ENCODE results near the gene FGF14.
"Not testable (repeated sequence)": the region's sequence is repeated elsewhere in the genome, so short reads cannot be mapped to it uniquely, and the experiment has no call there.

The FGF14 gene

GRCh38 chr13:102132777-102133295, 269.0 kb downstream of the FGF14 start:
- DNase-seq: no peak
- H3K27me3 Mint-ChIP-seq: peaks cover 15% of the 10 kb centered on the region
- no peak for ATAC-seq
- H3K9me3 Mint-ChIP-seq: no peaks in the 10 kb centered on the region
- no peak overlapping the region for H3K27ac Mint-ChIP-seq
- no peak overlapping the region for H3K4me3 Mint-ChIP-seq
- no peaks in the 10 kb centered on the region for H3K4me1 Mint-ChIP-seq

- DNase-seq (no peak), ATAC-seq (no peak)
- Mint-ChIP-seq H3K4me1 (no peaks in the 10 kb centered on the region), H3K4me3 (no peak overlapping the region), H3K27ac (no peak overlapping the region), H3K9me3 (no peaks in the 10 kb centered on the region), H3K27me3 (peaks cover 18% of the 10 kb centered on the region)
Measured at GRCh38 chr13:102131246-102131645, 270.6 kb downstream of the FGF14 start.

DNA sequence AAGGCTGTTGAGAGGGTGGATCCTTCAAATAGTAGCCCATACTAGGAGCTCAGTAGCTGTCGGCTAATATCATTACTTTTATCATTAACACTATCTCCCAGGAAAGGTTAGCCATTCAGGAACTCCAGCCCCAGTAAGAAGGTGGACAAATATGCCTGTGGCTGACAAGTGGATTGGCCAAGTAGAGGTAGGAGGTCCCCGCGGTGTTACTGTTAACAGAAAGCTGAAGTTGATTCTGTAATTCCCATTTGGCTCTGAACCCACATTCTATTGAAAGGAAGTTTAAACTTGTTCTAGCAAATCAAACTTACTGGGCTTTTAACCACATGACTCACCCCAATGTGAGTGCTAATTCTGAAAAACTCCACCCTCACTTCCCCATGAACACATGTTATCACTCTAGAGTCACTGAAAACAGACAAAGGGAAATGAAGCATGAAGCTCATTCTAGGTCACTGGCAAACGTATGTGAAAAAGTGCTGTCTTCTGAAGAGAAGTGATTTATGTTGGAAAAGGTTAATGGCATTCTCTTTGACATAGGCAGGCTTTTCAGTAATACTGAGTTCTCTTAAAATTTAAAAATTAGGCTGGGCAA, 273.5 kb downstream of the FGF14 start:
- Mint-ChIP-seq H3K27ac (no peak overlapping the region), H3K27me3 (peaks cover 23% of the 10 kb centered on the region), H3K9me3 (no peaks in the 10 kb centered on the region), H3K4me1 (no peaks in the 10 kb centered on the region), H3K4me3 (no peak overlapping the region)
- no peak for ATAC-seq
- DNase-seq: no peak

DNA sequence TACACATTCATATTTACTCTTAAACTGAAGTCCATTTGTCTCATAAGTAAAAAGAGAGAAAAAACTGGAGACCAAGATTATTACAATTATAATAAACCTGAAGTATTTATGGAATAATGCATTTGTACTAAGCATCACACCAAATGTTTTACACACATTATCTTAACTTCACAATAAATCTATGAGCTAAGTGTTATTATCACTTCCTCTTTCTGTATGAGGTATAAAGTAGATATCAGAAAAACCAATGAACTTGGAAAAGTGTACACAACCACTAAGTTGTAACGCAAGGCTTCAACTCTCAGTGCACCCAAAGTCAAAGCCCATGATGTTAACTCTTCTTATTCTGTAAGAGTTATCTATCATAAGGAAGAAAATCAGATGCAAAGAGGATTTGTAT, 274.7 kb downstream of the FGF14 start:
- no peak overlapping the region for H3K4me3 Mint-ChIP-seq
- ATAC-seq: no peak
- H3K9me3 Mint-ChIP-seq: no peaks in the 10 kb centered on the region
- no peaks in the 10 kb centered on the region for H3K4me1 Mint-ChIP-seq
- no peak for DNase-seq
- H3K27me3 Mint-ChIP-seq: peaks cover 23% of the 10 kb centered on the region
- H3K27ac Mint-ChIP-seq: no peak overlapping the region

GRCh38 chr13:102122147-102122546, 279.7 kb downstream of the FGF14 start:
- DNase-seq: no peak
- peaks cover 8% of the 10 kb centered on the region for H3K27me3 Mint-ChIP-seq
- ATAC-seq: no peak
- no peak overlapping the region for H3K4me3 Mint-ChIP-seq
- no peaks in the 10 kb centered on the region for H3K9me3 Mint-ChIP-seq
- no peaks in the 10 kb centered on the region for H3K4me1 Mint-ChIP-seq
- H3K27ac Mint-ChIP-seq: no peak overlapping the region

GRCh38 chr13:102117175-102117831, 284.5 kb downstream of the FGF14 start:
- DNase-seq (no peak), ATAC-seq (no peak)
- no peak overlapping the region for H3K27ac Mint-ChIP-seq
- H3K4me1 Mint-ChIP-seq: no peaks in the 10 kb centered on the region
- H3K9me3 Mint-ChIP-seq: no peaks in the 10 kb centered on the region
- no peaks in the 10 kb centered on the region for H3K27me3 Mint-ChIP-seq
- no peak overlapping the region for H3K4me3 Mint-ChIP-seq

DNA sequence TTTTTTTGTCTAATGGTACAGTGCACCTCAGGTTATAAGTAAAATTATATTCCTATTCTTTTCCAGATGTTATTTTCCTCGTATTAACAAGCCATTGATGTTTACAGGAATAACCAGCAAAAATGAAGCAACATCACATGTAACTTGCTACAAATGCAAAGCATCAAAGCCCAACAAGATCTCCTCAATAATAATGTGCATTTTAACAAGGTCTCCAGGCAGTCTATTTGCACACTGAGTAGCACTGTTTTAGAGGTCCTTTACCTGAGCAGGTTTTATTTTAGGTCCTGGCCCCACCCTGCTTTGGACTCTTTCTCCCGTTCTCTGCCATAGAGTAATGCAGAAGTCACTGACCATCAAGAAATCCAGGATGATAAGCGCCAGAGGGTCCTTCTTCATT, 298.4 kb downstream of the FGF14 start:
- H3K4me1 Mint-ChIP-seq: no peaks in the 10 kb centered on the region
- no peaks in the 10 kb centered on the region for H3K27me3 Mint-ChIP-seq
- no peak for DNase-seq
- H3K4me3 Mint-ChIP-seq: no peak overlapping the region
- H3K9me3 Mint-ChIP-seq: no peaks in the 10 kb centered on the region
- ATAC-seq: no peak
- H3K27ac Mint-ChIP-seq: no peak overlapping the region

DNA sequence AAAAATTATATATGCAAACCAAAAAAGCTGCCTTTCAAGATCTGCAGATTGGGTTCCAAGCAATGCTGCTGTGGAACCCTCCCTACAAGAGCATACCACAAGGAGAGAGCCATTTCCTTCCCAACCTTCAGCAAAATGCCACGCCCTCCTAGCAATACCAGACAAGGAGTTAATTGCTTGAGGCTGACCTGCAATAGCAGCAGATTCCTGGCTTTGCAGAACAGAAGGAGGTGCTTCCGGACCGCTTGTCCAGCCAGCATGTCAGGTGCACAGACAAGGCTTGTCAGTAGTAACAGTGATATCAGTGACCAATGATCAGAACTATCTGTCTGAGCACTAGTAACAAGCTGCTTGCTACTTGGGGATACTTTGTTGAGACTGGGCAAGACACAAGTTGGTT, 301.6 kb downstream of the FGF14 start:
- no peaks in the 10 kb centered on the region for H3K9me3 Mint-ChIP-seq
- no peaks in the 10 kb centered on the region for H3K27me3 Mint-ChIP-seq
- H3K27ac Mint-ChIP-seq: no peak overlapping the region
- H3K4me1 Mint-ChIP-seq: no peaks in the 10 kb centered on the region
- H3K4me3 Mint-ChIP-seq: no peak overlapping the region
- no peak for DNase-seq
- ATAC-seq: no peak

GRCh38 chr13:102097708-102098107, 304.1 kb downstream of the FGF14 start:
- ATAC-seq (no peak), DNase-seq (no peak)
- Mint-ChIP-seq H3K4me3 (no peak overlapping the region), H3K27ac (no peak overlapping the region), H3K9me3 (no peaks in the 10 kb centered on the region), H3K27me3 (no peaks in the 10 kb centered on the region), H3K4me1 (no peaks in the 10 kb centered on the region)

DNA sequence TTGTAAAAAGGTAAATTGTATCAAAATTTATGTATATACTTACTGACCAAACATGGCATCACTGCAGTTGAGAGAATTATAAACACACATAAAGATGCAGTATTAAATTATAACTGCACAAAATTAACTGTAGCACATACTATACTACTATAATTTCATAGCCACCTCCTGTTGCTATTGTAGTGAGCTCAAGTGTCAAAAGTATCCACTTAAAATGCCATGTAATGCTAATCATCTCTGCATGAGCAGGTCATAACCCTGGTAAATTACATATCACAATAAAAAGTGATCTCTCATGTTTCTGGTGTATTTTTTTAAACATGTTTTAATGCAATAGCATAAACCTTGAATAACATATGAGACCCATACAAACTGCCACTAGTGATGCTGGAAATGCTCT, 308.6 kb downstream of the FGF14 start:
- not testable (repeated sequence) for H3K27me3 Mint-ChIP-seq, H3K4me1 Mint-ChIP-seq, H3K4me3 Mint-ChIP-seq, H3K9me3 Mint-ChIP-seq, ATAC-seq, H3K27ac Mint-ChIP-seq, DNase-seq

DNA sequence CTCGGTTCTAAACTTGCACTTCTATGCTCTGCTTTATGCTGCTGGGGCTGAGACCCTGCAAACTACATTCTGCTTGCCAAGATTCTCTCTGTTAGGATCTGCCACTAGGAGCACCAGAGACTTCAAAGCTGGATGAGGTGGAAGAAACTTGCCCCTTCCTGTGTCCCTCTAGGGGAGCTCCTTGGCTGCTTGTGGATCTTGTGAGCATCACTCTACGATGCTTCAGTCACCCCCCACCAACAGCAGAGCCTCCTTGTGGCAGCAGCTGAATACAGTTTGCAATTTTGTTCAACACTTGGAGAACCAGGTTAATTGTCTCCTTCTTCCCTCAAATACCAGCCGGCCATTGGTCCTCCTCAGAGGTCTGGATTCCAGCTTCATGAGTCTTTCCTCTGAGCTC, 310.6 kb downstream of the FGF14 start:
- ATAC-seq: no peak
- H3K4me3 Mint-ChIP-seq: no peak overlapping the region
- no peak for DNase-seq

DNA sequence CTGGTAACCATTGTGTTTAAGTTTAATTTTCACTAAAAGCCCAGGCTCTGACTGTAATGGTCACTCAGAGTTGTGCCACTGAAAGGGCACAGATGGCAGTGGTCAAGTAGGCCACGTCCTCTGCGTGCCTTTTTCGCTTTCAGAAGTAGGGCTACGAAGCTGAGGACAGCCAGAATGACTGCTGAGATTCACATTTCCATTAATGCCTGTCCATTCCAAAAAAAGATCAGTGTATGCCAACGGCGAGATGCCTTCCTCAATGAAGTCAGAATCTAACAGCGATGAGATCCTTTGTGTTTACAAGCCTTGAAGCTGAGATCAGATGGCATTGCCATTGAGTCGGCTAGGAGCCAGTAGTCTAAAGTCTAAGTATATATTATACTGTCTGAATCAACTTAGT, 311.3 kb downstream of the FGF14 start:
- H3K4me3 Mint-ChIP-seq: no peak overlapping the region
- DNase-seq (no peak), ATAC-seq (no peak)
- no peak overlapping the region for H3K27ac Mint-ChIP-seq
- no peaks in the 10 kb centered on the region for H3K9me3 Mint-ChIP-seq
- no peaks in the 10 kb centered on the region for H3K4me1 Mint-ChIP-seq
- H3K27me3 Mint-ChIP-seq: peaks cover 10% of the 10 kb centered on the region

More for the DNA sequence above, 310.6 kb downstream of the FGF14 start:
- Mint-ChIP-seq H3K9me3 (no peaks in the 10 kb centered on the region), H3K27ac (no peak overlapping the region), H3K4me1 (no peaks in the 10 kb centered on the region), H3K27me3 (peaks cover 10% of the 10 kb centered on the region)

GRCh38 chr13:102089722-102090121, 312.1 kb downstream of the FGF14 start:
- DNase-seq (no peak), ATAC-seq (no peak)
- H3K4me3 Mint-ChIP-seq: no peak overlapping the region
- no peak overlapping the region for H3K27ac Mint-ChIP-seq
- no peaks in the 10 kb centered on the region for H3K4me1 Mint-ChIP-seq
- peaks cover 10% of the 10 kb centered on the region for H3K27me3 Mint-ChIP-seq
- H3K9me3 Mint-ChIP-seq: no peaks in the 10 kb centered on the region

DNA sequence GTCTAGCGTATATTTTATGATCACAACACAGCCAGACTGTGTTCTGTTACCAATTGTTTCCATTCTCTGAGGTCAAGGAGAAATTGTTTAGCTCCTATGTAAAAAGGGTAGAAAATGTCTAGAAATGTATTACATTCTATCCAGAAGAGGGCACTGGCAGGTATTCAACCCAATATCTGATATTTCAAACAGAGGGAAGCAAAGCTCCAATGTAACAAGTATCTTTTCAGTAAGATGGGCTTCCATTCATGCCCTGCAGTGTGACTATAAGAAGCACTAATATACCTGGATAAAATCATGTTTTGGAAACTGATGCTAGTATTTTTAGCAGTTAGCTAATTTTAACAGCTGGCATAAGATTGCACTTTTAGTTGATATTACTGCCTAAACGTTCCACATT, 312.7 kb downstream of the FGF14 start:
- ATAC-seq: no peak
- no peak overlapping the region for H3K27ac Mint-ChIP-seq
- H3K9me3 Mint-ChIP-seq: no peaks in the 10 kb centered on the region
- H3K4me3 Mint-ChIP-seq: no peak overlapping the region
- DNase-seq: no peak
- H3K27me3 Mint-ChIP-seq: peaks cover 10% of the 10 kb centered on the region
- H3K4me1 Mint-ChIP-seq: no peaks in the 10 kb centered on the region

DNA sequence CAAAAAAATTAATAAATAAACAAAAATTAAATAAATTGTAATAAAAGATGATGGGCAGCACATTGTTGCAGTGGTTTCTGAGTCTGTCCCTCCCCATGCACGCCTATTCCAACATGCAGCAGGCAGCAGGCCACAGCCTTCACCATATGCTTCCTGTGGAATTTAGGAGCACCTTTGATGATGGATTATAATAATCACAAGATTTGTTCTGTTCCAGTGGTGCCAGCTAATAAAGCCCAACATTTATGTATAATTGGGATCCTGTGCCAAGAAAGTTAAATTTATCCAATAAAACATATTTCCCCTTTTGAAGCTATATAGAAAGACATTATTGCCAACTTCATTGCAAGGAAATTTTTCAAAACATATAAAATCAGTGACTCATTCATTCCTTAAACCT, 328.6 kb downstream of the FGF14 start:
- no peak for DNase-seq
- ATAC-seq: no peak
- Mint-ChIP-seq H3K4me3 (no peak overlapping the region), H3K27ac (no peak overlapping the region), H3K4me1 (no peaks in the 10 kb centered on the region), H3K9me3 (no peaks in the 10 kb centered on the region), H3K27me3 (no peaks in the 10 kb centered on the region)

- H3K4me1 Mint-ChIP-seq: no peaks in the 10 kb centered on the region
Measured at GRCh38 chr13:102071711-102072110, 330.1 kb downstream of the FGF14 start.

DNA sequence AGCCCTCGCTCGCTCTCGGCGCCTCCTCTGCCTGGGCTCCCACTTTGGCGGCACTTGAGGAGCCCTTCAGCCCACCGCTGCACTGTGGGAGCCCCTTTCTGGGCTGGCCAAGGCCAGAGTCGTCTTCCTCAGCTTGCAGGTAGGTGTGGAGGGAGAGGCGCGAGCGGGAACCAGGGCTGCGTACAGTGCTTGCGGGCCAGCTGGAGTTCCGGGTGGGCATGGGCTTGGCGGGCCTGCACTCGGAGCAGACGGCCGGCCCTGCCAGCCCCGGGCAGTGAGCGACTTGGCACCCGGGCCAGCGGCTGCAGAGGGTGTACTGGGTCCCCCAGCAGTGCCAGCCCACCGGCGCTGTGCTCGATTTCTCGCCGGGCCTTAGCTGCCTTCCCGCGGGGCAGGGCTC, 333.5 kb downstream of the FGF14 start:
- H3K27me3 Mint-ChIP-seq, H3K9me3 Mint-ChIP-seq, ATAC-seq: not testable (repeated sequence)

More at GRCh38 chr13:102071711-102072110, 330.1 kb downstream of the FGF14 start:
- H3K9me3 Mint-ChIP-seq: no peaks in the 10 kb centered on the region
- H3K4me3 Mint-ChIP-seq: no peak overlapping the region
- DNase-seq: no peak
- no peak overlapping the region for H3K27ac Mint-ChIP-seq
- H3K27me3 Mint-ChIP-seq: no peaks in the 10 kb centered on the region
- no peak for ATAC-seq

More for the DNA sequence above, 333.5 kb downstream of the FGF14 start:
- H3K27ac Mint-ChIP-seq, DNase-seq, H3K4me3 Mint-ChIP-seq, H3K4me1 Mint-ChIP-seq: not testable (repeated sequence)
